Neural cell (in vitro differentiated cells): Measurements from ENCODE around the gene DHX34.

Experiments used
- CTCF ChIP-seq: fragments of 450-650 bp; IDR thresholded peaks from 2 replicates; pipeline ENCODE4 v1.5.1; 2014; ENCODE audit warnings: antibody characterized with exemption, mild to moderate bottlenecking, moderate library complexity; ENCODE audit not compliant: poor library complexity, severe bottlenecking
- EP300 ChIP-seq: fragments of 450-650 bp; conservative IDR thresholded peaks from 2 replicates; pipeline ENCODE4 v1.6.1; 2014; ENCODE audit warnings: antibody characterized with exemption, mild to moderate bottlenecking, moderate library complexity; ENCODE audit not compliant: poor library complexity, severe bottlenecking
- EZH2 ChIP-seq: fragments of 200-600, 300-800 bp; shearing (Covaris generic), sonication (generic); IDR thresholded peaks from 2 replicates; pipeline ENCODE4 v1.6.1; 2014; ENCODE audit warnings: antibody characterized with exemption, low read length, borderline replicate concordance, mild to moderate bottlenecking; ENCODE audit not compliant: insufficient read depth, poor library complexity, severe bottlenecking
- POLR2AphosphoS5 ChIP-seq: IDR thresholded peaks from 2 replicates; pipeline ENCODE4 v1.6.1; 2012
- RAD21 ChIP-seq: fragments of 450-650 bp; conservative IDR thresholded peaks from 2 replicates; pipeline ENCODE4 v1.6.1; 2014; ENCODE audit warnings: antibody characterized with exemption, mild to moderate bottlenecking, moderate library complexity
- REST ChIP-seq: IDR thresholded peaks from 2 replicates; pipeline ENCODE4 v1.6.1; 2012; ENCODE audit warnings: borderline replicate concordance
- SMC3 ChIP-seq: fragments of 450-650 bp; conservative IDR thresholded peaks from 2 replicates; pipeline ENCODE4 v1.6.1; 2014; ENCODE audit warnings: antibody characterized with exemption, mild to moderate bottlenecking, moderate library complexity; ENCODE audit not compliant: poor library complexity
- TAF1 ChIP-seq: IDR thresholded peaks from 2 replicates; pipeline ENCODE4 v1.6.1; 2012; ENCODE audit warnings: low read depth

GRCh38 chr19:47380559-47380958, 31.4 kb downstream of the DHX34 start:
- no peak for TF ChIP-seq CTCF
- TF ChIP-seq RAD21, result no peak
- TF ChIP-seq EZH2, result no peak
- TF ChIP-seq POLR2AphosphoS5, result no peak
- no peak for TF ChIP-seq EP300
- no peak for TF ChIP-seq TAF1
- no peak for TF ChIP-seq REST
- no peak for TF ChIP-seq SMC3
